NOMO-1 treated with DMSO at 0.1 percent for 48 hours (cell line): ENCODE data around the gene WNT7A.
"Not testable (repeated sequence)": the region's sequence is repeated elsewhere in the genome, so short reads cannot be mapped to it uniquely, and the experiment has no call there.

Experiments
- DNase-seq: peaks from one replicate; lab custom pipeline; 2025; ENCODE audit not compliant: unreplicated experiment; lab: John Stamatoyannopoulos, UW

Gene WNT7A

GRCh38 chr3:13879946-13880810 lies at the start of gene WNT7A:
Gene WNT7A, minus strand, starts transcription at chr3:13880071. Its CDS starts 255 bp downstream, at chr3:13879816.
- DNase-seq = no peak

GRCh38 chr3:13928741-13929140 lies 48.9 kb upstream of the WNT7A start:
- DNase-seq = not testable (repeated sequence)

- no peak for DNase-seq
Measured at GRCh38 chr3:13927295-13927694, 47.4 kb upstream of the WNT7A start.

GRCh38 chr3:13916375-13916774 lies 36.5 kb upstream of the WNT7A start:
- no peak for DNase-seq

GRCh38 chr3:13902648-13903238 lies 22.9 kb upstream of the WNT7A start:
- no peak for DNase-seq

- no peak for DNase-seq
Measured at GRCh38 chr3:13901935-13902584, 22.2 kb upstream of the WNT7A start.

GRCh38 chr3:13898346-13898745 lies 18.5 kb upstream of the WNT7A start:
- DNase-seq = no peak

- DNase-seq = peak; percentile 65
Measured at GRCh38 chr3:13896473-13897154, 16.7 kb upstream of the WNT7A start.

GRCh38 chr3:13895155-13896105 lies 15.6 kb upstream of the WNT7A start:
- peak; percentile 95 for DNase-seq

- DNase-seq = no peak
Measured at GRCh38 chr3:13894807-13895154, 14.9 kb upstream of the WNT7A start.

- no peak for DNase-seq
Measured at GRCh38 chr3:13894096-13894806, 14.4 kb upstream of the WNT7A start.

- DNase-seq = no peak
Measured at GRCh38 chr3:13892304-13892703, 12.4 kb upstream of the WNT7A start.

GRCh38 chr3:13891492-13892073 lies 11.7 kb upstream of the WNT7A start:
- DNase-seq = peak; percentile 19

GRCh38 chr3:13891017-13891392 lies 11.1 kb upstream of the WNT7A start:
- no peak for DNase-seq

GRCh38 chr3:13890377-13891016 lies 10.6 kb upstream of the WNT7A start:
- no peak for DNase-seq

GRCh38 chr3:13888576-13888975 lies 8.7 kb upstream of the WNT7A start:
- no peak for DNase-seq

GRCh38 chr3:13887495-13888300 lies 7.8 kb upstream of the WNT7A start:
- DNase-seq = no peak

- DNase-seq = no peak
Measured at GRCh38 chr3:13886593-13887129, 6.8 kb upstream of the WNT7A start.
